GM12865 (cell line): ENCODE results near the gene F10.

Source experiments
- DNase-seq: peaks from one replicate; pipeline ENCODE4 v3.0.0; 2010; ENCODE audit warnings: low read depth
- H3K4me3 ChIP-seq: 2 replicates; pipeline ENCODE4 v1.5.1; 2011; ENCODE audit warnings: mild to moderate bottlenecking, low read depth, low read length, control low read depth
- CTCF ChIP-seq: IDR thresholded peaks from 2 replicates; pipeline ENCODE4 v1.5.1; 2011; ENCODE audit warnings: low read length, control low read depth, low read depth, inconsistent platforms; ENCODE audit not compliant: insufficient read depth; ENCODE audit errors: missing control alignments

Gene F10

GRCh38 chr13:113122550-113123225 is at the start of gene F10:
Gene F10, plus strand, starts transcription at chr13:113122799. Its CDS starts 57 bp downstream, at chr13:113122856.
- H3K4me3 ChIP-seq = no peak within 1 kb of the TSS
- DNase-seq = no peak
- no peak for TF ChIP-seq CTCF

- DNase-seq = no peak
- H3K4me3 ChIP-seq = no peak overlapping the region
- TF ChIP-seq CTCF = no peak
These were observed 48.7 kb upstream of the F10 start for GRCh38 chr13:113073942-113074341.

- TF ChIP-seq CTCF = no peak
- no peak overlapping the region for H3K4me3 ChIP-seq
- no peak for DNase-seq
These were observed 48.2 kb upstream of the F10 start for GRCh38 chr13:113074401-113074800.

- no peak for TF ChIP-seq CTCF
- H3K4me3 ChIP-seq = no peak overlapping the region
- no peak for DNase-seq
These were observed 47.7 kb upstream of the F10 start for GRCh38 chr13:113074876-113075275.

GRCh38 chr13:113075711-113076110 is 46.9 kb upstream of the F10 start:
- H3K4me3 ChIP-seq = no peak overlapping the region
- TF ChIP-seq CTCF = no peak

GRCh38 chr13:113076681-113077401 is 45.8 kb upstream of the F10 start:
- no peak overlapping the region for H3K4me3 ChIP-seq

More at GRCh38 chr13:113075711-113076110, 46.9 kb upstream of the F10 start:
- DNase-seq = no peak

More at GRCh38 chr13:113076681-113077401, 45.8 kb upstream of the F10 start:
- DNase-seq = no peak
- TF ChIP-seq CTCF = no peak
